Stimulated activated CD4-positive, alpha-beta T cell treated with anti-CD3 and anti-CD28 coated beads, Interleukin-1b, Interleukin-23, amount 100 ng/mL, for 24 hours (primary cell): Measurements from ENCODE around the gene MEGF6.

Experiments
- DNase-seq, 4 experiments: peaks; one replicate each; pipeline ENCODE4 v3.0.0-alpha.2; 2020; ENCODE audit warnings: low read depth in 4 of 4, low spot score in 1 of 4

Gene MEGF6

DNA sequence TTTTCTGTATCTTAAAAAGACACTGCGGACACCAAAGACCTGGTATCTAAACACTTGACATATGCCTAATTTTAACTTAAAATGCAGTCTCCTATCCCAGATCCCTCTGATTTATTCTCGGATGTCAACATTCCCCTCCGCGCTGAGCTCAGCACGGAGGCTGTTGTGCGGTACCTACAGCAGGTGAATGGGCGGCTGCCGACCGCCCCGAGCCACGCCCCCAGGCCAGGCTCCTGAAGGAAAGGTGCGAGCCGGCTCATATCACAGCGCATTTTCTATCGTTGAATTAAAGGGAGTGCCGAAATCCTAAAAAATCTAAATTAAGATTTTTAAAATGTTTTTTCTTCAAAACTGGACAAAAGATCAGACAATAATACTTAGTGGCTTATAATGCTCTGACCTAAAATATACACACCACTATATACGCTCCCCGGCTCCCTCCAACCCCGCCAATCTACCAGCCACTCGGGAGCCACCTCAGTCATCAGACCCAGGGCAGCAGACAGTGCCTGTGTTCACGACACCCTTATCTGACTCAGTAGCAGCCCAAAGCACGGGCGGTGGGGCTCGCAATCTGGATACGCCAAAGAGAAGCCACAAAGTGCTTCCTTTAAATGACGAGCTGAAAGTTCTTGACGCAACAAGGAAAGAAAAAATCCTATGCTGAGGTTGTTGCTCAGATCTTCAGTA lies 34.5 kb upstream of the MEGF6 start:
- DNase-seq: no peak

DNA sequence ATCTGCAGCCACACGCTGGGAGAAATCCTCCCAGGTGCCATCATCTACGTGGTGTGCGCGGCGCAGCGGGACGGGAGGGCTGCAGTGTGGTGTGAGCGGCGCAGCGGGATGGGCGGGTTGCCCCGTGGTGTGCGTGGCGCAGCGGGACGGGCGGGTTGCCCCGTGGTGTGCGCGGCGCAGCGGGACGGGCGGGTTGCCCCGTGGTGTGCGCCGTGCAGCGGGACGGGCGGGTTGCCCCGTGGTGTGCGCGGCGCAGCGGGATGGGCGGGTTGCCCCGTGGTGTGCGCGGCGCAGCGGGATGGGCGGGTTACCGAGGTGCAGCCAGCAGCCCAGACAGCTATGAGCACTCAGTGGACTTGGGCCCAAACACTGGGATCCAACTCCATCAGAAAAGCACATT lies 33.9 kb upstream of the MEGF6 start:
- DNase-seq: no peak

DNA sequence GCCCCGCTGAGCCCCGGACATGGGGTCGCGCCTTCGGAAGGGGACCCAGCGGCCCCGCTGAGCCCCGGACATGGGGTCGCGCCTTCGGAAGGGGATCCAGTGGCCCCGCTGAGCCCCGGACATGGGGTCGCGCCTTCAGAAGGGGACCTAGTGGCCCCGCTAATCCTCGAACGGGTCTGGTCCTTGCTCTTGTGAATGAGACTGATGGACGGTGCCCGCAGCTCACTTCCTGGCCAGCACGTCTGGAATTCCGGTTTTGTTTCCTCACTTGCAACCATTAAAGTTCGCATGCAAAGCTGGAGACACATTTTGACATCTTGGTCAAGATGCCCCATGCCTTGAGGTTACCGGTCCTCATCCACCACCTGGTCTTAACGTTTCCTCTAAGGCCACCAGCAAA lies 33.0 kb upstream of the MEGF6 start:
- DNase-seq: no peak

DNA sequence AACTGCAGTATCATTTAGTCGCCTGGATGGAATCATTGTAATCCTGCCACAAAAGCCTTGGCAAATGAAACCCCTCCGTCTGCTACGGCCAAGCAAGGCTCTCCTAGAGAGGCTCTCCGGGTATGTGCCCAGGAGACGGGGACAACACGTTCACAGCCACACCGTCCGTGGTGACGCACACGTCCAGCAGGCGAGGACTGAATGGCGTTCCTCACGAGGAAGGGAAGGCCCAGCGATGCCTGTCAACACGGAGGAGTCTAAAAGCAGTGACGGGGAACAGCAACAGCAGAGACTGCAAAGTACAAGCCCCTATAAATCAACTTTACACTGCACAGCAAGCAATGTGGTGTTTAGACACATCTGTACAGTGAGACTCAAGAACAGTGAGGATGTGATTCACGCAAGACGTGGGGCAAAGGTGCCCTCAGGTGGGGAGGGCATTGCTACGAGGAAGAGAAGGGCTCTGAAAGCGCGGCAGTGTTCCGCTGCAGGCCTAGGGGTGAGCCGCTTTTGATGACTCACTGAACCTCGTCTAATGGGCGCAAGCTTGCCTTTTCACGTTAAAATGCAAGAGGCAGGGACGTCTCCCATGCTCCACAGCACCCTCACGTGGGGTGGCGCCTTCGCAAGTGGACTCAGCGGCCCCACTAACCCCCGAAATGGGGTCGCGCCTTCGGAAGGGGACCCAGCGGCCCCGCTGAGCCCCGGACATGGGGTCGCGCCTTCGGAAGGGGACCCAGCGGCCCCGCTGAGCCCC lies 31.8 kb upstream of the MEGF6 start:
- no peak for DNase-seq

DNA sequence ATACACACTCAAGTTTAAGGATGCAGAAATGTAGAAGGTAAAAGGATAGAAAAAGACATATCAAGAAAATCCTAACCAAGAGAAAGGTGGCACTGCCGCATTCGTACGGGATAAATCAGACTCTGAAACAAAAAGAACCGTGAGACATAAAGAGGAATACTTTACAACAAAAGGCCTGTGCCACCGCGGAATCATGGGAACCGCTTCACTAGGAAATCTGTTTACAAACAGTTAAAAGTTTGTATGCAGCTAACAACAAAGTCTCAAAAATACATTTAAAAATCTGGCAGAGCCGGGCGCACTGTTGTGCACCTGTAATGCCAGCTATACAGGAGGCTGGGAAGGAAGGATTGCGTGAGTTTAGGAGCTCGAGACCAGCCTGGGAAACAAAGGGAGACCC lies 30.5 kb upstream of the MEGF6 start:
- no peak for DNase-seq

DNA sequence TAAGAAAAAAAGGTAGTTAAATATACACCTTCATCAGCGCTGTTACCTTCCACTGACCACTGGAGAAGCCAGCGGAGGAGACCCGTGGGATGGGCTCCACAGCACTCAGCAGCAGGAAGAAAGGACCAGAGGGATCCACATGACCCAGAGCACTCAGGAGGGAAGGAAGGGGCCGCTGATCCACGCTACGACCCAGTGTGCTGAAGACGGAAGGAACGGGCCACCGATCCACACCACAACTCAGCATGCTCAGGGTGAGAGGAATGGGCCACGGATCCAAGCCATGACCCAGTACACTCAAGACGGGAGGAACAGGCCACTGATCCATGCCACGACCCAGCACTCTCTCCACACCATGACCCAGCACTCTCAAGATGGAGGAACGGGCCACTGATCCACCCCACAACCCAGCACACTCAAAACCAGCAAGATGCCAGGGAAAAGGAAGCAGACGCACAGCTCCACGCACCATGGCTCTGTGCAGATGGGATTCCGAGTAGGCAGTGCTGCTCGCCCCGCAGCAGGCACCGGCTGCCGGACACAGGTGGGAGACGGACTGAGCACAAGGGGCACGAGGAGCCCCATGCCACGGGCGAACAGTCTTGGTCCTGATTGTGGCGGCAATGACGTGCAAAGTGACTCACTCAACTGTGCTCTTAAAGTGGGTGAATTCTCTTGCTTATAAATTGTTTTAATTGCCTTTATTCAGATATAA lies 29.9 kb upstream of the MEGF6 start:
- no peak for DNase-seq

DNA sequence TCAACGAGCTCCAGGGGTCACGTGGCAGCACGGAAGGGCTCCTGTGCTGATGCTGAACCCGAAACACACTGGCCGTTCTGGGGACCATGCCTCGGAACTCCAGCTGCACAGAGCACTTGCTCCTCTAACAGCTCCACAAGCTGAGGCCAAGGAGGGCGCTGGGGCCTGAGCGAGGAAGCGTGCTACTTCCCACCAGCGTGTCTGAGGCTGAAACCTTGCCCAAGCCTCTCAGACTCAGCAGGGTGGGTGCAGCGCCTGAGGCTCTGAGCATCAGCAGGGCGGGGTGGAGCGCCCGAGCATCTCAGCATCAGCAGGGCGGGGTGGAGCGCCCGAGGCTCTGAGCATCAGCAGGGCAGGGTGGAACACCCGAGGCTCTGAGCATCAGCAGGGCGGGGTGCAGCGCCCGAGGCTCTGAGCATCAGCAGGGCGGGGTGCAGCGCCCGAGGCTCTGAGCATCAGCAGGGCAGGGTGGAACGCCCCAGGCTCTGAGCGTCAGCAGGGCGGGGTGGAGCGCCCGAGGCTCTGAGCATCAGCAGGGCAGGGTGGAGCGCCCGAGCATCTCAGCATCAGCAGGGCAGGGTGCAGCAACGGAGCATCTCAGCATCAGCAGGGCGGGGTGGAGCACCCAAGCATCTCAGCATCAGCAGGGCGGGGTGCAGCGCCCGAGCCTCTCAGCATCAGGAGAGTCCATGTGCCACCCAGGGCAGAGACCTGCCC lies 29.0 kb upstream of the MEGF6 start:
- DNase-seq: no peak

DNA sequence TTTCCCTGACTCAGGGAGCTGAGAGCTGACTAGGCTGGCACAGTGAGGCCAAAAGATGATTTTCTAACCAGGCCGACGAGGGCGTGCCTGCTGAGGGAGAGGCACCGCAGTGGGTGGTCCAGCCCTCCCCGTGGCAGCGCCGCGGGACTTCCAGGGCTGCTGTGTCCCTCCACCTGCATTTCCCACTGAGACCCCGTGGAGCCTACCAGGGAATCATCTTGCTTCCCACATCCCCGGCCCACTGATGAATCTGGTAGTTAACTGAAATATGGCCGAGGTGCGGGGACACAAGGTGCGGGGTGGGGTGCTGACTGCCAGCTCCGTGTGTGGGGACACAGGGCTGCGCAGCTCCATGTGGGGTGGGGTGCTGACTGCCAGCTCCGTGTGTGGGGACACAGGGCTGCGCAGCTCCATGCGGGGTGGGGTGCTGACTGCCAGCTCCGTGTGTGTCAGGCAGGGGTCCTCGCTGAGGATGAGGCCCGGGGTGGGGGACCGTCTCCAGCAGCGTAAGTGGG lies 28.1 kb upstream of the MEGF6 start:
- no peak for DNase-seq

DNA sequence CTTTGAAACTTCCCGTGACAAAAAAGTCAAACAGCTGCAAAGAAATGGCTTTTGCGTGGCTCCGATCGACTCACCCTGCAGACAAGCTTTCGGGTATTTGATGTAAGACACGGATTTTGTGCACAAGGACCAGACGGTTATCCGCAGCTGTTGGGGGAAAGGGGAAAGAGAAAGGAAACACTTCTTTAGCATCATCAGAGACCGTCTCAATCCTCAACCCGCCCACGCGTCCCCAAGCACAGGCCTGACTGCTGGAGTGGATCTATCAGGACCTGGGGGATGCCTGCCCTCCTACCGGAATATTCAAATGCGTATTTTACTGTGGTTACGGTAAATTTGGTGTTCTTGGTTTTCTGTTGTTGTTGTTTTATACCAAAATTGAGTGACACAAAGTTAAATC lies 27.4 kb upstream of the MEGF6 start:
- no peak for DNase-seq

DNA sequence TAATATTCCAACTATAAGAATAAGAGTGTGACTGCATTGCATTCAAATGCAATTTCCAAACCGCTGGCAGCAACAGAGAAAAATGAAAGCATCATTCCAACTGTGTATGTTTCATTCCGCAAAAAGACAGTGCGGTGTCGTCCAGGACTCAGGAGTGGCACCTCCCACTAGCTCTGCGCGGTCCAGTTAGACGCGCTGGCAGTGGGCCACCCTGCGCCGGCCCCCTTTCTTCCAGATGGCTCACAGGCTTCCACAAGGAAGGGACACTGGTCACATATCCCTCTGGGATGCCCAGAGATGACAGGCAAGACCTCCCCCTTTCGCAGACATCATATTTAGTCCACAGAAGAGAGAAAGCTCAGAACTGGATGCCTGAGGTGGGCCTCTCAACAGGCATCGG lies 26.7 kb upstream of the MEGF6 start:
- no peak for DNase-seq

DNA sequence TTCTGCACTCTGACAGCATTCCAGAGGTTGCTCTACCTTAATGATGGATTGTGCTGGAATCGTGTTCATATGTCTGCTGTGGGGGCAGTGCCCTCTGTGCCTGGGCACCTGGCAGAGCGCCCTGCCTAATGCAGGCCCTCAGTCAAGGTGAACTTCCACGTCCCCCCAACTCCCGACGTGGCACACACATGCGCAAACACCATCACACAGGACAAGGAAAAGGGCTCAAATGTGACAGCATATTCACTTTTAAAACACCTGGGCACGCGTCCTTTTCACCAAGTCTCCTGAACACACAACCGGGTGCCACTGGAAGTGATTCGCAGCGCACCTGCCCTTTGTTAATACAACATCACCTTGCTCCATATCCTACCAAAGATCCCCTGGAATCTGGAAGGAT lies 25.2 kb upstream of the MEGF6 start:
- DNase-seq: no peak

DNA sequence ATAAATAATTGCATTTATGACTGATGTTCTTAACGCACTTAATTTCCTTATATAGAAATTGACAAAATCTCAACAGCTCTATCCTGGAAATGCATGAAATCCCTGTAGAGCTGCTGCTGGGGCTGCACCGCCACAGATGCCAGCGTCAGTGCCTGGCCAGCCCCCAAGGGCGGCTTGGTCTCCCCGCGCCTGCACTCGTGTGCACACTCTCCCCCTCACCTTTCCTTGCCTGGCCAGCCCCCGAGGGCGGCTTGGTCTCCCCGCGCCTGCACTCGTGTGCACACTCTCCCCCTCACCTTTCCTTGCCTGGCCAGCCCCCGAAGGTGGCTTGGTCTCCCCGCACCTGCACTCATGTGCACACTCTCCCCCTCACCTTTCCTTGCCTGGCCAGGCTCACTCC lies 24.8 kb upstream of the MEGF6 start:
- DNase-seq: no peak

DNA sequence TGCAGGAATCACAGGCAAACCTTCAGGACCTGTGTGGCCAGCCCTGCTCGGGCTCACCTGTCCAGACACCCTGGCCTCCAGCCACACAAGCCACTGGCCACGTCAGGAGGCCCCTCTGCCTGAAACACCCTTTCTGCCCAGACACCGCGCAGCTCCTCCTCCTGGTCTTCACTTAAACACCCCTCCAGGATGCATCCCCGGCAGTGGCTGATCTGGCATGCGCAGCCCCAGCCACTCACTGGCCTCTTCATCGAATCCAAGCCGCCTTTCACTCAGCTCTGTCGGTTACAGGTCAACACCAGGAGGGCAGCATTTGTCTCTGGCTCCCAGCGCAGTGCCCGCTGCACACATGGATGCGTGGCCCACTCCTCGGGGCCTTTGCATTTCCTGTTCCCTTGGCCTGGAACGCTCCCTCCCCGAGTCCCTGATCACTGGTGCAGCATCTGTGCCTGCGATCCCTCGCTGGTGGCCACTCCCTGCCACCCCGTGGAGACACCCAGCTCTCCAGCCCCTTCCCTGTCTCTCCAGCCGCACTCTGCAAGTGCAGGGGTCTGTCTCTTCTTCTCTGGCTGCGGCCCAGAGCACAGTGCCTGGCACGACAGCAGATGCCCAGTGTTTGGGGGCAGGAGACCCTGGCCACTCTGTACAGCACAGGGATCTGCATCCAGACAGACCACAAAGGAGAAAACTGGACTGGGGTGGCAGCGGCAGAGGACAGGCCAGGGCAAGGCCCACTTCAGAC lies 22.9 kb upstream of the MEGF6 start:
- no peak for DNase-seq

DNA sequence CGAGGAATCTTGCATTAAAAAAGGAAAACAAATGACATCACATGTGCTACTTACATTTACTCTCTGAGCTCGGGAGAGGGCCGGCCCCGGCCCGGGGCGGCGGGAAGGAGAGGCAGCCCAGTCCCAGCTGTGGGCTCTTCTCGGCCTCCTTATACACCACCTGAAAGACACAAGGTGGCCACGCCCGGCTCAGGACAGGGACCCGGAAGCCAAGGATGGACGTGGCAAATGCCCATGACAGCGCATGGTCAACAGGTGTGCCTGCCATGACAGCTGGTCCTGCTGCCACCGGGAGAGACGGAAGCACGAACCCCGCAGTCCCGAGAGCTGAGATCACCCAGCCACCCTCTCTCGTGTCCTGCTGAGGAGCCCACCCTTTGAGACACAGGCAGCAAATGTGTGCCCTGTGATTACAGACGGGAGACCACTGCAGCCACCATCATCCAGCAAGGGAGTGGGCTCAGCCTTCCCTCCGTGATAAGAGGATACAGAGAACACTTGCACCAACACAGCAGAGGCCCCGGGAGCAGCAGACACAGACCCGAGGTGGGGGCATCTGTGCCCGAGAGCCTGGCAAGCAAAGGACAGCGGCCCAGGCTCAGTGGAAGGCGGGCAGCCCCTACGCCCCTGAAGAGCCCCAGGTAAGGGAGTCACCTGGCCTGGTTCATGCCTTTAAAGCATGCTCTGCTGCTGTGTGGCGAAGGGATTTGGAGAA lies 22.2 kb upstream of the MEGF6 start:
- DNase-seq: no peak

DNA sequence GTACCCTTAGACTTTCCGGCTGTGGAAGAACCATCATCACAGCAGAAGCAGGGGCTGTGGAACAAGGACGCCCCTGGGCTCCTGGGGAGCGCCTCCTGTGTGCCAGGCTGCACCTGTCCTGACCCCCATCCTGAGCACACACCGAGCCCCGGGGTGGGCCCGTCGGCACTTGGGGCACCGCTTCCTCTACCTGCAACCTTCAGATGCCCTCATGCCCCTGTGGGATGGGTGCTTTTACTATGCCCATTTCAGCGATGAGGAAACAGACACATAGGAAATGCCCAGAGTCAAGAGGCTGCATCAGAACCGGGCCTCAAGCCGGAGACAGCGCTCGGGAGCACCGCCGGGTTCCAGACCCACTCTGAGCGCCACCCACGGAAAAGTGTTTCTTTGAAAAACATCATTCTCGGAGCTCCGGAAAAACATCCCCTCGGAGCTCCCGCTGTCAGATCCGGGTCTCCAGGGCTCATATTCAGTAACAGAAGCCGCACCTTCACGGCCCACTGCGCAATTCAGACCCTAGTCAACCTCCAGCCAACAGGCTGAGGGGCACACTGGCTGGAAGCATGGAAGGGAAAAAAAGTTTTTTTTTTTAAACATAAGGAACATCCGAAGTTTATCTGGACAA lies 21.5 kb upstream of the MEGF6 start:
- no peak for DNase-seq

DNA sequence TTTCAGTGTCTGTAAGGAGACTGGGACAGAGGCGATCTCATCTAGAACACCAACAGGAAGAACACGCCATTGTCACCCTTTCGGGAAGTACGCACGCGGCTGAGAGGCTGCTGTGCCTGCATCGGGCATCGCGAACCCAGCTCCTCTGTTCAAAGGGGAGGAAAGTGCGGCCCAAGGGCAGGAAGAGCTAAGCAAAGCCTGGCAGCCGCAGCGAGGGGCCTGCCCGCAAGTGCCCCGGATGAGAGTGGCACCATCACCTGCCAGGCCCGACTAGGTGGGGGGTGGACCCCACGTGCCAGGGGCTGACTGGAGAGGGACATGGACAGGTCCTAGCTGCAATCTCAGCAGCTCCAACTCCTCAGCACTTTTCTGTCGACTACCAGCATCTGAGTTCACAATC lies 21.0 kb upstream of the MEGF6 start:
- DNase-seq: no peak

DNA sequence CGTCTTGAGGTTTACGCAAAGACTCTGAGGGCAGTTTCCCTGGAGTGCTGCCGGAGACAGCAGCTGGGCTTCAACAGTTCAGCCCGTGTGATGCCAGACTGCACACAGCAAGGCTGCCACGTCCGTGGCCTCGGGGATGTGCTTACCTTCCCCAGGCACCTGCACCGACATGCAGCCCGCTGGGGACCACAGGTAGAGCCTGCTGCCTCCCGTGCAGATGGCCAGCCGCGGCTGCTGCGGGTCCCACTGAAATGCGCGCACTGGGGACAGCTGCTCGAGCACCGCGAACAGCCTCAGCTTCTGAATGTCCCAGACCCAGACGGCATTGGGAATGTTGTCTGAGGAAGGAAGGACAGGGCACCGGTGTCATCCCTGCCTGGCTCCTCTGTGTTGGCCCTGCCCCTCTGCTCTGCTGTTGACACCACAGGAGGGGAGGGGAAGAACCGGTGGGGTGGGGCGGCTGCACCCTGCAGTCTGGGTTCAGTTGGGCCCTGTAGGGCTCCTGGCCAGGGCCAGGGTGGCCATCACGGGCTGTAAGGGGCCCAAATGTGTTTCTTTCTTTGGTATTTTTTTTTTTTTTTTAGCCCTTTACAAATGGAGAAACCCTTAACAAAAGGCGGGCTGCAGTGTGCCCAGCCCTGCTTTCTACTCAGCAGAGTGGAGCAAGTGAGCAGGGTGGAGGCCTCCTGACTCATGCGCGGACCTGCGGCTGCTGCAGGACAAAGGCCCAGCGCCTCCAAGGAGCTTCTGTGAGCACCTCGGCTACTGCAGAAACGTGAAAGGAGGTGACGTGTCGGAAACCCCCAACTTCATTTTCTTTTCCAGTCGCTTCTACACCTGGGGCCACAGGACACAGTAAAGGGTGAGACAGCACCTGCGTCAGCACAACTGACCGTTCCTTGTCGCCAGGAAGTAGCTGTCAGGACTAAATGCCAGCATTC lies 20.3 kb upstream of the MEGF6 start:
- no peak for DNase-seq

DNA sequence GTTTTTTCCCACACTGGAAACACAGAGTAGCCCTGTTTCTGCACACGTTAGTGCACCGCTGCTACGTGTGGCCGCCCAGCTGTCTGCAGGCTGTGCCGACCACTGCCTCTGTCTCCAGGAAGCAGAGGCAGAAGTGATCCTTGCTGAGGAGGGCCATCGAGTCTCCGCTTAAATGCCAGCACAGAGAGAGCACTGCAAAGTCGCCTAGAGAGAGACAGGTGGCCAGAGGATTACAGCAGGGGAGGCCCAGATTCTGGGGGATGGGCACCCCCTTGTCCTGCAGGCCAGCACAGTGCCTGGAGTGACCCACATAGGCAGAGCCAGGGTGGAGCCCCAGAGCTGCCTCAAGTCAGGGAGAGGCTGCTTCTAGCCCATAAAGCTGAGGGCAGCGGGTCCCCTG lies 19.6 kb upstream of the MEGF6 start:
- no peak for DNase-seq

DNA sequence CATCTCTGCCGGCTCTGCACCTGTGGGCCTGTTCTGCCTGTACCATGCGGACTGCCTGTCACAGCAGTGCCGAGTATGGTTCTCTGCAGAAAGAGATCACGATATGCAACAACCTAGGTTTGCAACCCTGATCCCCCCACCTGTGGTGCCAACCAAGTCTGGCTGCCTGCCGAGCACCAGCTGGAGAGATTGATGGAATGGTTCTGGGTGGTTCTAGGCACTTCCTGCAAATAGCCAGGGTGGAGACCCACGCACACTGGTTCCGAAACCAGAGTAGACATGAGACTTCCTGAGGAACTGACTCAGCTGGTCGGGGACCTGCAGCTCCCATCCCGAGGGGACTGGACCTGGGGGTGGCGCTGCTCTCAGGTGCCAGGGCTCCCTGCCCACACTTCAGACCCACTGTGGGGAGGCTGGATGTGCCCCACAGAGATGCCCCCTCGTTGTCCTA lies 18.9 kb upstream of the MEGF6 start:
- DNase-seq: no peak
